Activated T-cell treated with anti-CD3 and anti-CD28 coated beads for 1 hour (primary cell): Measurements from ENCODE around the gene ASB9.
"Not testable (repeated sequence)": the region's sequence is repeated elsewhere in the genome, so short reads cannot be mapped to it uniquely, and the experiment has no call there.

Source experiments
- DNase-seq: peaks from one replicate; pipeline ENCODE4 v3.0.0-alpha.2; 2020; ENCODE audit warnings: low read depth

Gene ASB9

DNA sequence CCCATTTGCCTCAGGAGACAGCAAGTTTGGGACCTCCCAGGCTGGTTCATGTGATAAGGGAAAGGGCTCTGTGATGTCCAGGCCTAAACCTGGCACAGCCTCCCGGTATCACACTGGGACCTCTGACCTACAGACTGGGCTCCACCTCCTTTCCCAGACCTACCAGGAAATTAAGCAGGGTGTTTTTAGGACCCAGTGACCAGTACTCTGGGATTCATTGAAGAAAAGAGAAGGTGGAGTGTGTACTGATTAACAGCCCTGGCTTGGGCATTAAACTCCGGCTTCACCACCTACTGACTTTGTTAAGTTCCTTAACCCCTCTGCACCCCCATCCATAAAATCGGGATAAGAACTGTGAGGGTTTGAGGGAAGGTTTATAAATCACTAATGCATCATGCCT is 28.6 kb downstream of the ASB9 start:
- DNase-seq = no peak

DNA sequence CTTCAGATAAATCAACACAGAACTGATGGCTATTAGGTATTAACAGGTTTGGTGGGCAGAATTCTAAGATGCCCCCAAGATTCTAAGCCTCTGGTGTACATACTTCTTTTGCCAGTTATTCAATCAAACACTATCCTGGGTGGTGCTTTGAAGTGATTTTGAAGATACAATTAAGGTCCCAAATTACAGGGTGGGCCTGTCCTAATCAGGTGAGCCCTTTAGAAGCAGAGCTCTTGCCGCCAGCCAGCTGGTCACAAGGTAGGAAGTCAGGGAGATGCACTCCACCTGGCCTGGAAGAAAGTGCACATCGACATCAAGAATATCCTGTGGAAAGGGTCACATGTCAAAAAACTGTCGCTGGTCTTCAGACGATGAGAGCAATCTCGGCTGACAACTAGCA is 29.5 kb downstream of the ASB9 start:
- DNase-seq = no peak

DNA sequence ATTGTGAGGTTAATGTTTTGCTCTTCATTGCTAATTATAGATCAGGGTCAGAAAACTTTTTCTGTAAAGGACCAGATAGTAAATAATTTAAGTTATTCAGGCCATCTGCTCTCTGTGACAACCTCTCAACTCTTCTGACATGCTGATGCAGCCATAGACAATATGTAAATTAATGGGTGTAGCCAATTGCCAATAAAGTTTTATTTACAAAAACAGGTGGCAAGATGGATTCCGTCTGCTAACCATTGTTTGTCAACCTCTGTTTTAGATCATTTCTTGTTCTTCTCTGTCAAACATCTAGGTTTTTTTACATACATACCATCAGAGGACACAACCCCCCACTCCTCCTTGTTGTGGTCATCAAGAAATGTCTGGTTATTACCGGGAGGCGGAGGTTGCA is 33.7 kb downstream of the ASB9 start:
- DNase-seq = no peak

DNA sequence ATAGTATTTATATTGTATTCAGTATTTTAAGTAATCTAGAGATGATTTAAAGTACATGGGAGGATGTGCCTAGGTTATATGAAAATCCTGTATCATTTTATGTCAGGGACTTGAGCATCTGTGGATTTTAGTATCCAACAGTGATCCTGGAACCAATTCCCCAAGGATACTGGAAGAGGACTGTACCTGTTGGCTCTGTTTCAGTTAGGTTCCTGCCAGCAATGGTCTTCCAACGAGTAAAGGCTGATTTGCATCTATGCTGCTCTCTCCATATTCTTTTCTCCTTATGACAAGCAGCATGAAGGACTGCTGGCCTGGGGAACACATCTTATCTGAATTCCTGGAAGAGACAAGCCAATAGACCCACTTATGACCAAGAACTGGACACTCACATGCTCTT is 34.9 kb downstream of the ASB9 start:
- DNase-seq = no peak

DNA sequence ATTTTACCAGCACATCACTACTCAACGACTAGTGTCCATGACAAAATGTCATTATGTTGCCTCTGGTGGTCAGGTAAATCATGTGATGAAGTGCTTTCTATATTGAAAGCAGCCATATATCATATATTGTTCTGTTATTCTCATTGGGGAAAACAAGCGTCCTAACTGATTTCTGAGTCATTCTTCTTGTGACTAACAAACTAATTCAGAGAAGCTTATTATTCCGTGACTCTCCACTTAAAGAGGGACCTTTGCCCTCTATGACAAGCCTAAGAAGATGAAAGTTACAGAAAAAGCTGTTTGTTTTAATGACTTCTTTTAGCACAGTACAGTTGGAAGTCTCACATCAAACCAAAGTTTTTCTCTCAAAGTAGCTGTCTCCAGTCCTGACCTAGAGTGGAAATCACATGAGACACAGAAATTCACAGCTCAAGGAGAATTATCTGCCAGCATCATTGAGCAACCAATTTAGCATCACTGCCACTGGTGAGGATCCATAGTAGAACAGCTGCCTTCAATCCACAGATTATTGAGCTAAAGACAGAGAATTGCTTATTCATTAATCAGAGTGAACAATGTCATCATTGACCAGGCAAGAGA is 36.4 kb downstream of the ASB9 start:
- DNase-seq = no peak

DNA sequence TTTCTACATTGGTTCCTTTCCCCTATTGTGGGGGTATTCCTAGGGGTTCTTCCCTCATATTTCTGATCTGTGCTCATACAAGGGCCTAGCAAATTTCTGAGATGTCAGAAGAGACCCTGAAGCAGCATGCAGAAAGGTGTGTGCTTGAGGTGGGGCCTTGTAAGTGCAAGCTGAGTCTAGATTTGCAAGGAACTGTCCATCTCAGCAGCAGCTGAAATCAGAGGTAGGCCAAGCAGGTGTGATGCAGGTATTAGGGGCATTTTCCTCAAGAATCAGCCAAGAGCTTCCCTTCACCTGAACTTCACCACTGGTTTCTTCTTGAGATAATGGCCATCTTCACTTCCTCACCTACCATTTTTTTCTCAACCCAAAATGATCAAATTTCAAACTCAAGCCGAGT is 45.1 kb downstream of the ASB9 start:
- DNase-seq = no peak

DNA sequence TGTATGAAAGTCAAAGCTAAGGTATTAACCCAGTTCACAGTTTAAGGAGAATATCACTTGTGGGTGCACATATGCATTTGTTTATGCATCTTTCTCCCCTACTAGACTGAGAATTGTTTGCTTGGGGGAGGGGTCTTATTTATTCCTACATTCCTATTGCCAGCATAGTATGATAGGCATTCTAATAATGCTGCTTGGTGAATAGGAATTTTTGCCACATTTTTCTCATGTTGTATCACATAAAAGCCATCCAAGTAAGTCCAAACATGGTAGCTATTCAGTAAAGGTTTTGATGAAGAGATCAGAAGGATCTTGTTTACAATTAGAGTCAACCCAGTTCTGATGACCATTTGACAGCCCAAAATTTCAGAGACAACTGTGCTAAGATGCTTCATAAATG is 48.6 kb downstream of the ASB9 start:
- DNase-seq = no peak

DNA sequence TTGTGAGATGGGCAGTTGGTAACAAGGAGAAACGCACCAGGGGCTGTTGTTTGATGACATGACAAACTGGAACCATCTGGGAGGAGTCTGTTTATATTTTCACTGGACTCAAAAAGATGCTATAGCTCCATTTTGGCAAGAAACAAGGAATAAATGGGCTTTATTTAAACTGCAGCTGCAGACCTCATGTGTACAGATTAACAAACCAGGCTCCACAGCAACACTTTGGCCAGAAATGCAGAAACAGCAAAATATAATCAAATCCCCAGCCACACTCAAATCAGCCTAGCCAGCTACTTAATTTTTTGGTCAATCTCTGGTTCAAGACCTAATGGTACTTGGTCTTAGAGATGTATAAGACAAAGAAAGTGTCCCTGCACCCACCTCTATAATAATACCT is 52.7 kb downstream of the ASB9 start:
- no peak for DNase-seq

DNA sequence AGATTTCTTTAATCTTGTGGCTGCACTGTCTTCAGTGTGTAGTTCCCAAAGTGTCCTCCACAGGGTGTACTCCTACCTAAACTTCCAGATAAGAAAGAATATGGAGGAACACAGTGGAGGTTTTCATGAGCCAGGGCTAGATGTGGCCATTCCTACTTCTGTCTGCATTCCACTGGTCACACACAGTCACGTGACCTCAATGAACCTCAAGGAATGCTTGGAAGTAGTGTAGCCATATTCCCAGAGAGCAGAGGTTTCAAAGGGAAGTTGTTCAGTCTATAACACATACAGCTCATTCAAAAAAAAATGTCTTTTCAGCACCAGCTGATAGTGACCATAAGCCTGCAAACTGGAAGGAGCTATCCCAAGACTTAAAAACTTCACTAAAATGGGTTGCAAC is 53.6 kb downstream of the ASB9 start:
- DNase-seq = no peak

DNA sequence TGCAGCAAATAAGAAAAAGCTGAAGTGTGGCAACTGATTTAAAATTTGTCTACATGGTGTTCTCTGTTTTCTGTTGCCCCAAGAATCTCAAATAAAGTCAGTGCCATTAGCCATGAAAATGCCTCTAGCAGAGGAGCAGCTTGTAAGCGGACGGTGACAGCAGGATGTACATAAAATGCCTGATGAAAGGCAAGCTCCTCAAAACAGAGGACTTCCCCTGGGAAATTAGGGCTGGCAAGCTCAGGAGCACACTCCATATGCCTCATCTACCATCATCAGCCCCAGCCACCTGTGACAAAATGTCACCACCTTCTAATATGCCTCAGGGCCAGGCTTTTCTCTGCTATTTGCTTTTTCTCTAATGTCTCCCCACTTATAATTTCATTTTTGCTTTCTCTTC is 54.5 kb downstream of the ASB9 start:
- DNase-seq = no peak

DNA sequence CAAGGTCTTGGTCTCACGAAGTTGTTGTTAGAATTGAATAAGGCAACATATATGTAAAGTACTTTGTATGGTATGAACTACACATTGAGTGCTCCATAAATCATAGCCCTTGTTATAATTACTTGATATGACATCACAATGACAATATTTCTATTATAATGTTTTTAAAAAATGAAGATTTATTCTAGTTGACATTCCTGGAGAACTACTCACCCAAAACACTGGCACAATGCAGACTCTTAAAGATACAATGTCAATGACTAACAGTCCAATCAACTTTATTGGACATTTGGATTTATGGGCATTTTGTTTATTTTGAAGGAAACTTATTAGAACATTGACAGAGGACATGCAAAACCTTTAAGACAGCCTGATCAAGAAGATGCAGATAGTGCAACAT is 55.3 kb downstream of the ASB9 start:
- DNase-seq = no peak

DNA sequence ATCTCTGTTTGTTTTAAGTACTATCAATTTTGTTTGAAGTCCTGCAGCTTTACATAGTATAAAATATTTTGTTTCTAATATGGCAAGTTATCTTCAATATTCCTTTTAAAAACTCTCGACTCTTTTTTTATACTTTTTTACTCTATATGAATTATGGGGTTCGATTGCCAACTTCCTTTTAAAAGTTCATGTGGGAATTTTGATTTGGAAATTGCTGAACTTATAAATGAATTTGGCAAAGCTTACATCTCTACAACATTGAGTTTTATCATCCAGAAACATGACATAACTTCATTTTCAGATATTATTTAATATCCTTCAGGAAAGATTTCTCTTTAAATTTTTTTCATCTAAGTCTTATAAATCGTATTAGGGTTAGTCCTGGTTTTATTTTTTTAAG is 60.8 kb downstream of the ASB9 start:
- DNase-seq = no peak

DNA sequence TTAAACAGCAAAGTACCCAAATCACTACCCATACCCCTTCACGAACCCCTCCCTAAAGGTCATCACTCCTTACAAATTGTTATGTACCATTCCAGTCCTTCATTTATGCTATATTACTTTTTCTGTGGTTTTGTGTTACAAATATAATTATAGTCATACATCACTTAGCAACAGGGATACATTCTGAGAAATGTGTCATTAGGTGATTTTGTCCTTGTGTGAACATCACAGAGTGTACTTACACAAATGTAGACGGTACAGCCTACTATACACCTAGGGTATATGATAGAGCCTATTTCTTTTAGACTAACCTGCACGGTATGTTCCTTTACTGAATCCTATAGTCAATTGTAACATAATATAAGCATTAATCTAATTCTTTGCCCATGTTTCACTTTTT is 61.9 kb downstream of the ASB9 start:
- DNase-seq = no peak

DNA sequence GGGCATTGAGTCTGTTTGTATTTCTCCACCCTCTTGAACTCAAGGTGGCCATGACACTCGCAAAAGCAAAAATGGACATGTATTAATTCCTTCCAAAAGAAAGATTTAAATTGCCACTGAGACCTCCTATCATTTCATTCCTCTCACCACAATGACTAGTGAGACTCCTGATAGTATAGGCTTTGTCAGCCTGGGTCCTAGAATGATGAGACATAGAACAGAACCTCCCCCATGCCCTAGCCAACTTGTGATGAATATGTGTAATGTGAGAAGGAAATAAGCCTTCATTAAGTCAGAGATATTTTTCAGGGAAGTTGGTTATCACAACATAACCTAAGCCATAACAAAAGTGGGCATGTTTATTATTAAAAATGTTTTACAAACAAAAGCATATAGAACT is 62.5 kb downstream of the ASB9 start:
- DNase-seq = no peak

DNA sequence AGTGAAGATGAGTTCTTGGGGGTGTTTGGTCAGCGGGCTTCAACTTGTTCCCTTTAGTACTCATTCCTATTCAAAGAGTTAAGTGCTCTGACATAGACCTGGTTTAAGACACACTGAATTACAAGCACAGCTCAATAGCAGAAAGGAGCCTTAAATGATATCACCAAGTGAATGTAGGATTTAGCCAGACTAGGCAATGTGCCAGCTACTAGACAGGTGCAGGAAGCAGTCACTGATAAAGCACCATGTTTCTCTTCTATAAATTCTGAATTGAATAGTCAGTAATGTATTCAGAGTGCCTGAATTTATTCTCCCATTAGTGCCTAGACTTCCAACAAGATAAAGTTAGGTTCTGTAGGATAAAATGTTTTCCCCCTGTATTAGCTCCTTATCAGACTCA is 63.6 kb downstream of the ASB9 start:
- no peak for DNase-seq

DNA sequence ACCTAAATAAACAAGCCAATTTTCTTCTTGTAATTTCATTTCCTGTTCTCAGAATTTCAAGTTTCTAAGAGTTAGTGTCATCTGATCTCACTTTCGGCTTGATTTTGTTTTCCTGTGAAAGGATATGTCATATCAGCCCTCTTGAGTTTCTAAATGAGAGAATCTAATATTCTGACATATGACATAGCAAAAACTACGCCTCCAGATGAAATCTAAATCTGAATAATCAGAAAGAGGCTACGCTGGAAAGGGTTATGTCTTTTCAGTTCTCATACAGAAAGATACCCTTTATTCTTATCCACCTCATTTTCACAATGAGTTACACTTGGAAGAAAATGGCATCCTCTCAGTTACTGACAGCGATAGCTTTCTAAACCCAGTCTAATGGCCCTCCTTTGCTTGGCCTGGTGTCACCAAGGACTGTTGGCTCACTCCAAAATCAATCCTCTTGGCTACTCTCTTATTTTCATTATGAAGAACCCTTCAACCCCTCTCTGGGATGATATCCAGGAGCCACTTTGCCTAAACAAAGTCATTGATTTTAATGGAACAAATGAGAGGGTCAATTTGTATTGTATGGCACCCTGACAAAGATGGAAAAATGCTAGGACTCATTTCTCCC is 65.6 kb downstream of the ASB9 start:
- no peak for DNase-seq

DNA sequence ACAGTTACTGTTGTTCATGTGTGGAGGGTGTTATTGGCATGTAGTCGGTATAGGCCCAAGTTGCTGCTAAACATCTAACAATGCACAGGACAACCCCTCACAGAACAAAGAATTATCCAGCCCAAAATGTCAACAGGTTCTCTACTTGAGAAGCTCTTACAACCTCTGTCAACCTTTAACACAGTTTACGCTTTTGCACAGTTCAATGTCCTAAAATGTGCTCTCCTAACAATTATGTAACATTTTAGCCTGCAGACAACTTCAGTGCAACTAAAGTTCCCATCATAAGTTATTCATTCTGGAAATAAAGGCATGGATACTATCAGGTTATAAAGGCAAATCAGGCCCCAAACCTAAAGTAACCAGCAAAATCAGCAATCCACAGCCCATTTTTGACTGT is 66.2 kb downstream of the ASB9 start:
- no peak for DNase-seq

DNA sequence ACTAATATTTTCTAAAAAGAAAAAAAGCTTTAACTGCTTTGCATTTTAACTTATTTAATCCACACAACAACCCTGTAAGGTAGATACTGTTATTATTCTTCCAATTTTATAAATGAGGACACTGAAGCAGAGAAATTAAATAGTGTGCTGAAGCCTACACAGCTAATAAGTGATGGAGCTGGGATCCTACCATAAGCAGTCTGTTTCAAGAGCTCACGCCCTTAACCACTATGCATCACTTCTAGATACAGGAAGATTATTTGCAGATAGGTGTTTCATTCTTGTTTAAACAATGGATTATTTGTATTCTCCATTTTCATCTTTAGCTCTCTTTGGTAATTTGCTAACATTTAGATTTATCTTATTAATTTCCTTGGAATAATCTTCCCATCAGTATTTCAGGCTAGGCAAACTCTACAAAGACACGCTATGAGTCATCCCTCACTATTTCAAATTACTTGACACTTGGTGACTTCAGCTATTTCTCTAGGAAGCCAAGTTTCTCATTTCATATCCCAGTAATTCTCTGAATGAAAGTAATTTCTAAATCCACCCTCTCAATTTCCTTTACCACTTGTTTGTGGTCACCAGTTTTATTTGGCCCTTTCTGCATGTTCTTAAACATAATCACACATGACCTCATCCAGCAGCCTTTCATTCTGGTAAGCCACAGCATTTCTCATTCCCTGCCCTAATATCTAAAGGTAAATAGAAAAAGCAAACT is 67.3 kb downstream of the ASB9 start:
- DNase-seq = no peak

DNA sequence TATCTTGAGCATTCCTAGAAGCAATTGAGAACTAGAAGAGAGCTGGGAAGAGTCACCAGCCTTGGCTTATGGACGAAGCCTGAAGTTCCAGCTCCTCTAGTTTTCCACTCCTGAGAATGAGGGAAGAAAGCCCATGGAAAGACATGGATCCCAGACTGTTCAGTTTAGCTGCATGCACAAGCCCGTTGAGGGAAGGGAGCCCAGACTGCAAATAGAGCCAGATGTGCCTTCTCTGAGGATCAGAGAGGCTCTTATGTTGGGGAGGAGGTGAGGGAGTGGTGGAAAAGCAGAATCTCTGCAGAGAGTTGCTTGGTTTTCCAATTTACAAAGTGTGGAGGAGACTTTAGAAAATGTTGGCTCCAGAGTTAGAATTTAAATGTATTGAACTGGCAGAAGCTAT is 69.0 kb downstream of the ASB9 start:
- no peak for DNase-seq

DNA sequence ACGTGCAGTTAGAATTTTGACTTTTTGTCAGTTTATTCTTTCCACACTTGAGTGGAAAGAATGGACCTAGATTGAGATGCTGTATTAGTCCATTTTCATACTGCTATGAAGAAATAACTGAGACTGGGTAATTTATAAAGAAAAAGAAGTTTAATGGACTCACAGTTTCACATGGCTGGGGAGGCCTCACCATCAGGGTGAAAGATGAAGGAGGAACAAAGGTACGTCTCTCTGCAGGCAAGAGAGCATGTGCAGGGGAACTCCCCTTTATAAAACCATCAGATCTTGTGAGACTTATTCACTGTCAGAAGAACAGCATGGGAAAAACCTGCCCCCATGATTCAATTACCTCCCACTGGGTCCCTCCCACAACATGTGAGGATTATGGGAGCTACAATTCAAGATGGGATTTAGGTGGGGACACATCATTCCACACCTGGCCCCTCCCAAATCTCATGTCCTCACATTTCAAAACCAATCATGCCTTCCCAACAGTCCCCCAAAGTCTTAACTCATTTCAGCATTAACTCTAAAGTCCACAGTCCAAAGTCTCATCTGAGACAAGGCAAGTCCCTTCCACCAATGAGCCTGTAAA is 71.2 kb downstream of the ASB9 start:
- not testable (repeated sequence) for DNase-seq

DNA sequence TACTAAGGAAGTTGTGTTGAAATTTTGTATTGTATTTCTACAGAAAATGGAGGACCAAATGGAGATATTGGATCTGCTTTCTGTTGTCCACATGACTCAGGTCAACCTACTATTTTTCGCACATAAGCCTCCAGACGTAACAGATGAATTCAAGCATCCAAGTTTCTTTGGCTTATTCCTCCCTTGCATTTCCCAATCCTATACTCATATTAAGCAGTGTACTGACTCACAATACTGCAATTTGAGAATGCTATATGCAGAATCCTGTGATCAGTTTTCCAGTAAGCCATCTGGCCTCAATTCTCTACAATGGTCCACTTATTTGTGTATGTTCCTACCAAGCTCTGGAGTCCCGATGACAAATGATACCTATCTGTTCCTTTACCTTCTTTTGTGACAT is 75.7 kb downstream of the ASB9 start:
- no peak for DNase-seq
